GM10266 (cell line): ENCODE measurements around the gene ICAM4.

Experiments used
- DNase-seq: peaks from one replicate; pipeline ENCODE4 v3.0.0; 2012; ENCODE audit errors: extremely low spot score
- CTCF ChIP-seq: IDR thresholded peaks from 2 replicates; pipeline ENCODE4 v1.5.1; 2012; ENCODE audit warnings: mild to moderate bottlenecking, low read depth; ENCODE audit not compliant: control insufficient read depth, insufficient read depth; ENCODE audit errors: missing control alignments

The ICAM4 gene

DNA sequence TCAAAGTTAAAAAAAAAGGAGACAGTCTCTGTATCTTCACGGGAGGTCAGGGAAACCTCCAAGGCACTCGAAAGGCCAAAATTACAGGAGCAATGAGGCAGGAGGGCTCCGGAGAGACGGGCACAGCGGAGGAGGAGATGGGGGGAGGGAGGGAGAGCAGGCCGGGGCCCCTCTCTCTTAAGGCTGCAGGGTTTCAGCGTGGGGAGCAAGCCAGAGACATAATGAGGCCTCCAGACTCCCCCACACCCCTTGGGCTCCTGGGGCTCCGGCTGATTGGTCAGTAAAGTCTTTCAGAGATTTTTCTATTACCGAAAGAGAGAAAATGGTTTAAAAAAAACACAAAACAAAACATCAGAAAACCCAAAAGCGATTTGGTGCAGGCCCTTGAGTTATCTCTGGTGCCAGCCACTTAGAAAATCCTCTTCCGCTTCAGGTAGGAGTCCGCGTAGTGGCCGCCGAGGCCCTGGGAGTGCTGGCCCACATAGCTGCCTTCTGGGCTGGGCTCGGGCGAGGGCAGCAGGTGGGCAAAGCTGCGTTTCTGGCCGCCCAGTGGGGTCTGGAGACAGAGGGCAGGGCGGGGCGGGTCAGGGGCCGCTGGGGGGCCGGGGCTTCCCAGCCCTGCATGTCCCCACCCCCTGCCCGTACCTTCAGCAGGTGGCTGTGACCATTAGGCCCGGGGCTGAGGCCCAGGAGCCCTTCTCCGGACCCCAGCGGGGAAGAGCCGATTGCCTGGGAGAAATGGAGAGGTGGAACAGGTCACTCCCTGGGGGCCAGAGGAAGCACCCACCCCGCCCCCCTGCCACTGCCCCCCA lies 30.5 kb downstream of the ICAM4 start:
- TF ChIP-seq CTCF: no peak
- DNase-seq: no peak

DNA sequence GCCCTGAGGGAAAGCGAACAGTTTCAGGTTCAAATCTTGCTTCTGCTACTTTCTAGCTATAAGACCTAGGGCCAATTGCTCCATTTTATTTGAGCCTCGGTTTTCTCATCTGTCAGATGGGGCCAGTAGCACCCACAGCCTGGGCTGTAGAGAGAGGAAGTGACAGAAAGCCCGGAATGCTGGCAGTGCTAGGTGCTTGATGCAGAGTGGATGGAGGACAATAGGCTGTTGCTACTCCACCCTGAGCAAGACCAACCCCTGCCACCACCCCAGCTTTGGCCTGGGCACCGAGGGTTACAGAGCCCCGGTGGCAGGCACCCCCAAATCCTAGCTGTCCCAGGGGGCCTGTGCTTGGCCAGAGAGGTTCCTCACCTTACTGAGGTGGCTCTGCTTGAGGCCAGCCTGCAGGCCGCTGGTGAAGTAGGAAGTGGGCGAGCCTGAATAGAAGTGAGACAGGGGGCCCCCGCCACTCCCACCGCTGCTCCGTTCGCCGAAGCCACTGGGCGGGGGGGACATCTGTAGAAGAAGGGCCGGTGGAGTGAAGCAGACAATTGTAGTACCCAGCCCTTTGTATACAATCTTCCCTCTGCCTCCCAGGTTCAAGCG lies 31.2 kb downstream of the ICAM4 start:
- no peak for TF ChIP-seq CTCF
- DNase-seq: no peak

GRCh38 chr19:10318807-10319682 lies 32.3 kb downstream of the ICAM4 start:
- no peak for TF ChIP-seq CTCF

DNA sequence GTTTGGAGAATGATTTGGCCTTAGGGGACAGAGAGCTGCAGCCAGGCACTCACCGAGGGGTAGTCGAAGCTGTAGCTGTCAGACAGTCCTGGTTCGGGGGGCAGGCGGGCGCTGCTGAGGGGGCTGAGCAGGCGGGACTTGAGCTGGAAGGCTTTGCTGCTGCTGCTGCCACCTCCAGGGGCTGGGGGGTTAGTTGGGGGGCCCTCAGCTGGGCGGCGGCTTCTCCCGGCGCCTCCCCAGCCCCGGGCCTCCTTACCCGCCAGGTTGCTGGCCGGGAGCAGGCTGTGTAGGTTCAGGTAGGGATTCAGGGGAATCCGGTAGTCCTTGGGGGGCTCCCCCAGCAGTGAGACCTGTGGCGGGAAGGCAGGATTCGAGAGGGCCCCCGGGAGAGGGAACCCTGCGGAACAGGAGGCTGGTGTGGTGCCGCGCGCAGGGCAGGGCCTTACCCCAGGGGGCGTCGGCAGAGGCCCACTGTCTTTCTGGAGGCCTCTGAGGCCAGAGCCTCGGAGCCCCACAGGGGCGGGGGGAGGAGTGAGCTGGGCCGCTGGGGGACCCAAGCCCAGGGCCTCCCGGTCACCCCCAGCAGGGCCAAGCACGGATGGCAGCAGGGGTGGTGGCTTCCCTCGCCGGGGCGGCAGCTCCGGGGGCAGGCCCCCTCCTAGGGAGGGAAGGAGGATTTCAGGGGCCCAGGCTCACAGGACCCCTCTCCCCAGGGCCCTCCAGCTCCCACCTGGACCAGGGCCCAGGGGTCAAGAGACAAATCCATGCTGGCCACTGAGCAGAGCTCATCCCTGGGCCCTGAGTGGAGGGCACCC lies 34.1 kb downstream of the ICAM4 start:
- no peak for DNase-seq
- TF ChIP-seq CTCF: no peak

More at GRCh38 chr19:10318807-10319682, 32.3 kb downstream of the ICAM4 start:
- no peak for DNase-seq

DNA sequence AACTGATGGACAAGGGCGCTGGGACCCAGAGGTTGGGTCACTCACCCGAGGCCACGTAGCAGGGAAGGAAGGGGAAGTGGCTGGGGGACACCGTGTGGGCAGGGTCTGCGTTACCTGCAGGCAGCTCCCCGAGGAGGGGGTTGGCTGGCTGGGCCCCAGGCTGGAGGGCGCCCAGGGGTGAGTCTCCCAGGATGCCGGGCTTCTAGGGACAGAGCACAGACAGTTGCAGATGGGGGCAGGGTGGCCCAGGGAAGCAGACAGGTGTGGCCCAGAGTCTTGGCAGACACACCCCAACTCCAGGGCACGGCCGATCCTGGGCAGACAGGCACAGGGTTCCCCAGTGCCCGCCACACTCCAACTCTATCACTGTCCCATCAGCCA lies 34.7 kb downstream of the ICAM4 start:
- TF ChIP-seq CTCF: no peak

DNA sequence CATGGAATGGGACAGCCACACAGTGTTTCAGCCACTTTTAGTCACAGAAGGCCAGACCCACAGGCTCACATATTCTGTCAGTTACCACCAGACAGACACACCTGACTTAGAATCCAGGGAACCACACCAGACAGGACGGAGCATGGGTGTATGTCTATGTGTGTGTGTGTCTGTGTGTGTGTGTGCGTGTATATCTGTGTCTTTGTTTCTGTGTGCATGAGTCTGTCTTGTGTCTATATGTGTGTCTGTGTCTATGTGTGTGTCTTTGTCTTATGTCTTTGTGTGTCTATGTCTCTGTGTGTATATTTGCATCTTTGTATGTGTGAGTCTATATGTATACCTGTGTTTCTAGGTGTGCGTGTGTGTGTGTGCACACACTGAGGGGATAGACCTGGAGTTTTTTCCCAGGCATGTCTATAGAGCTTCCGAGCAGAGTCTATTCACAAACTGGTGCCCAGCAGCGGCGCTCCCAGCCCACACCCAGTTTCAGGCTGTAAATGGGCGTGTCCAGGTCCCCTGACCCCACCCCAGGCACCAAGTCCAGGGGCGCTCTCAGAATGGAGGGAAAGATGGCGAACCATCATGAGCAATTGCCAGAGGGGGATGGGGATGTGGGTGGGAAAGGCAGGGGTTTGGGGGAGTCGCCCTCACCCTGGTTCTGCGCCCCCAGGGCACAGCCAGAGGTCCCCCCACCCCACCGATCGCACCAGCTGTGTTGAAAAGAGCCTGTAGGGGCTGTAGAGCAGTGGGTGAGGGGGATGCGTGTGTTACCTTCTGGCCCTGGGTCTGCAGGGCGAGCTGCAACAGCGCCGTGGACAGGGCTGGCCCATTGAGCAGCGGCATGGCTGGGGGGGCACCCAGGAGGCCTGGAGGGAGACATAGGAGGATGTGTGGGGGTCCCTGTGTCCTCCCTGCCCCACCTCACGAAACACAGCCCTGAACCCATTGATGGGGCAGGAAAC lies 35.4 kb downstream of the ICAM4 start:
- no peak for DNase-seq
- TF ChIP-seq CTCF: no peak

More for the DNA sequence above, 34.7 kb downstream of the ICAM4 start:
- DNase-seq: no peak
